Left cardiac atrium (tissue), 4 donors: ENCODE results near the gene SPEF1. TPM values are rescaled to one million over a fixed set of nuclear protein-coding genes. Genes with fewer than 3 reads are reported as not detected.

ENCODE experiments used
- ATAC-seq, 2 donors: fragments of 200-7000 bp; cut with Tn5 transposase; one replicate each; pipeline ENCODE4 v1.9.1; 2020; ENCODE audit warnings: mild to moderate bottlenecking in 2 of 2, moderate library complexity in 2 of 2
- DNase-seq: peaks from one replicate; pipeline ENCODE4 v3.0.0-alpha.2; 2020
- intact Hi-C, 2 donors: fragments of 100-400 bp; cut with DNase I; formaldehyde crosslinking; loops; one replicate each; pipeline versions ENCODE4 v1.14.1 to v1.15.1; 2022 to 2023
- total RNA-seq, 2 donors: library from RNA; stranded (reverse); fragmentation: NEBNext Ultra II Directional; extraction: Animal tissue kit (Norgen Biotek cat#: 25700); gene quantifications; one replicate each; pipeline ENCODE4 v1.2.1, GENCODE V29; 2021
- donor health status: DM: no; HTN: yes; CAD: no.
- donor health status: DM: no; HTN: yes; CAD: no; lungs with severe emphysema.
- donor health status: DM: yes; HTN: yes; CAD: no.
- donor health status: Dilated cardiomyopathy.

SPEF1 gene
- total RNA-seq, 2 donors from 2014 or later = not detected

DNA sequence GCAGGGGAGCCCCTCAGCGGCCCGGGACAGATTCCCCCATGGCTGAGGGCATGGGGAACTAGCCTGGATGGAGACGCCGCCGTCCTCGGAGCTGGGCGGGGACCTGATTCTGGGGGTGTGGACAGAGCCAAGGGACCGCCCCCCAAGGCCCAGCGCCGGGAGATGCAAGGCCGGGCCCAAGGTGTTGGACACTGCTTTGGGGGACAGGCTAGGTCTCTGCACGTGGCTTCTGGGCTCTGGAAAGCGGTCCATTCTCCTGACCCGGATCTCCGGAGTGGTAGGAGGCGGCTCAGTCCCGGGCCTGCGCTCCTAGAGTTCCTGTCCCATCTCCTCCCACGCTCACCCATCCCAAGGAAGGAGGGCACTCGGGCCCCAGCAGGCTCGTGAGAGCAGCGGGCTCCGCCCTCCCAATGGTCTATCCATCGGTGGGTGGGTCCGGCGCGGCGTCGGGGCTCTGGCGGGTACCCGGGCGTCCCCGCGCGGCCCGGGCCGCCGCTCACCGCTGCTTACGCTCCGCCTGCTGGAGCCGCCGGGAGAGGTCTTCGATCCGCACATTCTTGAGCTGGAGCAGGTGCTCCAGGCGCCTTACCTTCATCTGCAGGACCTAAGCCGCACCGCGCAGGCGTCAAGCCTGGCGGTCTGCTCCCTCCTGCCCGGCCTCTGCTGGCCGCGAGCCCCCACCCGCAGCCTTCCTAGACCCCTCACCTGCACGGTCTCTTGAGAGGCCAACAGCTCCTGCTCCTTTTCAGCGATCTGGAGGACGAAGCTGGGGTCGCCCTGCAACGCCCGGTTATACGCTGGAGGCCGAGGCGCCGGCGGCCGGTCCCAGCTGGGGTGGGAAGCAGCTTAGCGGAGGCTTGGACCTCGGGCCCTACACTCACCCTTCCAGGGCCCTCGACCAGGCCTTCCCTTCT is 3.3 kb downstream of the SPEF1 start:
- DNase-seq = peak; percentile 79
- intact Hi-C loops = no loop called here

DNA sequence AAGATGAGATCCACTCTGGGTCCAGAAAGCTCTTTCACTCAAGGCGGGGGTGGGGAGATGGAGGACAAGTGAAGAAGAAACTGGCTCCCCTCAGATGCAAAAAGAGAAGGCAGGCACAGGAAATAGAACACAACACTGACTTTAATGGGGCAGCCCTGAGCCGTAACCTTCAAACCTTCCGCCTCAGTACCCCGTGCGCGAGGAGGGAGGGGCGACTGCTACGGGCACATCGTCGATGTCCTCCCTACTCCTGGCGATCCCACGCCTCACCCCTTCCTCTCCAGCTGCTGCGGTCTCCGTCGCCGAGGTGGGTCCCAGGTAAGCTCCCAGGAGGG is 3.9 kb downstream of the SPEF1 start:
- ATAC-seq (peak in 1 of 2 donors; percentile 4), DNase-seq (no peak)
- intact Hi-C loops = no loop called here

More for the DNA sequence above, 3.3 kb downstream of the SPEF1 start:
- ATAC-seq = peak; percentile 73 to 82

GRCh38 chr20:3775457-3776108 is 5.7 kb downstream of the SPEF1 start:
- intact Hi-C loops = no loop called here
- DNase-seq (no peak), ATAC-seq (no peak)

DNA sequence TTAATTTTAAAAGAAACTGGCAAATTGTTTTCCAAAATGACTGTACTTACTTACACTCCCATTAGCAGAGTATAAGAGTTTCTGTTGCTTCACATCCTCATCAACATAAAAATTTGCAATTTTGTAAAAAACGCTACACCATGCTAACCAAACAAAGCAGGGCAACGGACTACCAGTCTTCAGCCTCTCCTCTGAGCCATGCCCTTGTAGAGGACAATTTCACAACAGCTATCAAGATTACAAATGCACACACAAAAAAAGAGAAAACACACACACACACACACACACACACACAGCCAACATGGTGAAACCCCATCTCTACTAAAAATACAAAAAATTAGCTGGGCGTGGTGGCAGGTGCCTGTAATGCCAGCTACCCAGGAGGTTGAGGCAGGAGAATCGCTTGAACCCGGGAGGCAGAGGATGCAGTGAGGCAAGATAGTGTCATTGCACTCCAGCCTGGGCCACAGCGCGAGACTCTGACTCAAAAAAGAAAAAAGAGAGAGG is 9.6 kb downstream of the SPEF1 start:
- ATAC-seq (no peak), DNase-seq (no peak)
- intact Hi-C loops = no loop called here

DNA sequence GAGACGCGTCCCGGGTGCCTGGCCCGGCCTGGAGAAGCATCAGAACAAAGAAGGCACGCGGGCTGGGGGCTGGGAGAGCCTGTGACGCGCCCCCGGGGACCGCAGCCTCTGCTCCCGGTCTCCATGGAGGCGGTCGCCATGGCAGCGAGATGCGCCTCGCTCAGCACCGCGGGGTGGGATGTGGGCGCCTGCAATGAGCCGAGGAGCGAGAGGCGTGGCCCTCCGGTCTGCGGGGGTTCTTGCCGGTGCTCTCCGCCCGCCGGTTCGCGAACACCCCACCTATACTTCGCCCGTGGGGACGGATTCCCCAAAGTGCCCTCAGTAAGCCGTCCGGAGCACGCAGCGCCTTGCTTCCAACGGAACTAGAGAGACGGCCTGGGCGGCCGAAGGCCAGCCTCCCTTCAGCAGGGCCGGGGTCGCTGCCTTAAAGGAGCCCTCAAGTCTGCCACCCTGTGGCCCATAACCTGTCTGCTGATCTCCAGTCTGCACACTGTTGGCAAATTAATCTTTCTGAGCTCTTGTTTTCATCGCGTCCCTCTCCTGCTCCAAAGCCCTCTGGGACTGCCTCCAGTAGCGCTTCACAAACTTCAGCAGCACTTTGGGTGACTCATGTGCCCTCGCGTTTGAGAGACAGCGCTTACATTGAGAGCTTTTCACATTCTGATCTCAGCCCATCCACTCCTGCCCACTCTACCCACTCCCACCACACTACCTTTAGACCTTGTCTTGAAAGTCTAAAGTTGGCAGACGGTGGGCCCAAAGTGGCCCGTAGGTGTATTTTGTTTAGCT is 12.7 kb downstream of the SPEF1 start:
- intact Hi-C loops = loop anchor here in 1 of 2 donors (10.0 kb wide), 1 partner anchor 94 kb away; no protein-coding TSS in a partner anchor
- DNase-seq (peak; percentile 79), ATAC-seq (peak; percentile 51 to 67)

GRCh38 chr20:3767427-3768341 is 13.6 kb downstream of the SPEF1 start, which contains the start of gene ADISSP:
TSS of gene ADISSP (minus strand) at chr20:3767753. CDS start at chr20:3760100, 7,653 bp downstream.
- intact Hi-C loops = loop anchor here in 1 of 2 donors (10.0 kb wide), 1 partner anchor 93 kb away; no protein-coding TSS in a partner anchor
- DNase-seq (peak; percentile 99), ATAC-seq (peak; percentile 96)

DNA sequence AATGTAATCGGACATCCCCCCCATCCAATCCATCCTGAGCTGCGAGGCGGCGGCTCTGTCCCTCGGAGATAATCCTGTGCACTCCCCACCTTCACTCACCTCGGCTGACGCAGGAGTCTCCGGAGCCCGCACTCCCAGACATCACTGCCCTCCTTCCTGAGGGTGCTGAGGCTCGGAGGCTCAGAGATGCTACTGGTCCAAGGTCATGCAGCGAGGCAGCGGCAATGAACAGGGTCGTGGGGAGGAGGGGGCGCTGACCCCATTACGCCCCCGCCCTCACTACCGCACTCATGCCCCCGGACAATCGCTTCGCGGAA is 14.2 kb downstream of the SPEF1 start:
- no peak for DNase-seq
- peak in 1 of 2 donors; percentile 5 for ATAC-seq
- intact Hi-C loops = loop anchor here in 1 of 2 donors (10.0 kb wide), 1 partner anchor 92 kb away; no protein-coding TSS in a partner anchor

DNA sequence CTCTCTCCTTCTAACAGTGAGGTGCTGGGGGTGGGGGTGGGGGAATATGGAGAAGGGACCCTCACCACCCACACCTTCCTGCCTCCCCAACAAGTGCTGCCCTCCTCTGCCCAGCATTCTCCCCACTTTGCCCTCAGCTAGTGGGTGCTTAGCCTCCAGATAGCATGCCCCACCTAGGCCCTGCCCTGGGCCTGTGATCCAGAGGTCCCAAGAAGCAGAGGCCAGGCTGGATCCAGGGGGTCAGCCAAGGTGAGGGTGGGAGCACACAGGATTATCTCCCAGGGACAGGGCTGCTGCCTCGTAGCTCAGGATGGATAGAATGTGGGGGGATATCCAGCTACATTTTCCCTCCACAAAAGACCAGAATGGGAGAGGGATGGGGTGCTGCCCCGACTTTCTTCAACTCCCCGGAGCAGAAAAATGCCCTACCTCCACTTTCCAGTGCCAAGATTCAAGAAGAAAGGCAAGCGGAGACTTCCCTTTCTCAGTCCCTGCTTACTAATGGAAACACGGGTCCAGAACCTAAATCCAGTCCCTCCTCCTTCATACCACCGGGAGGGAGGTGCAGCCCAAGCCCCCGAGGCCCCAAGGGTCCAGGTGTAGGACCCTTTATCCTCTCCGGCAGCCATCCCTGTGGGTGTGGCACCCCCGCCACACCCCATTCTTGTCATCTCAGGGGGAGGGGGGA is 14.7 kb downstream of the SPEF1 start:
- DNase-seq = peak; percentile 19
- intact Hi-C loops = loop anchor here in 1 of 2 donors (10.0 kb wide), 1 partner anchor 92 kb away; no protein-coding TSS in a partner anchor
- no peak for ATAC-seq

- DNase-seq (peak; percentile 25), ATAC-seq (peak in 1 of 2 donors; percentile 3)
- intact Hi-C loops = loop anchor here in 1 of 2 donors (10.0 kb wide), 1 partner anchor 91 kb away; no protein-coding TSS in a partner anchor
These were observed 15.9 kb downstream of the SPEF1 start for GRCh38 chr20:3765171-3765882.

- DNase-seq (peak; percentile 6), ATAC-seq (no peak)
- intact Hi-C loops = loop anchor here in 1 of 2 donors (10.0 kb wide), 1 partner anchor 90 kb away; no protein-coding TSS in a partner anchor
These were observed 16.6 kb downstream of the SPEF1 start for GRCh38 chr20:3764659-3765058.

GRCh38 chr20:3763671-3764601 is 17.3 kb downstream of the SPEF1 start:
- intact Hi-C loops = loop anchor here in 1 of 2 donors (10.0 kb wide), 1 partner anchor 89 kb away; no protein-coding TSS in a partner anchor
- ATAC-seq (no peak), DNase-seq (peak; percentile 16)

DNA sequence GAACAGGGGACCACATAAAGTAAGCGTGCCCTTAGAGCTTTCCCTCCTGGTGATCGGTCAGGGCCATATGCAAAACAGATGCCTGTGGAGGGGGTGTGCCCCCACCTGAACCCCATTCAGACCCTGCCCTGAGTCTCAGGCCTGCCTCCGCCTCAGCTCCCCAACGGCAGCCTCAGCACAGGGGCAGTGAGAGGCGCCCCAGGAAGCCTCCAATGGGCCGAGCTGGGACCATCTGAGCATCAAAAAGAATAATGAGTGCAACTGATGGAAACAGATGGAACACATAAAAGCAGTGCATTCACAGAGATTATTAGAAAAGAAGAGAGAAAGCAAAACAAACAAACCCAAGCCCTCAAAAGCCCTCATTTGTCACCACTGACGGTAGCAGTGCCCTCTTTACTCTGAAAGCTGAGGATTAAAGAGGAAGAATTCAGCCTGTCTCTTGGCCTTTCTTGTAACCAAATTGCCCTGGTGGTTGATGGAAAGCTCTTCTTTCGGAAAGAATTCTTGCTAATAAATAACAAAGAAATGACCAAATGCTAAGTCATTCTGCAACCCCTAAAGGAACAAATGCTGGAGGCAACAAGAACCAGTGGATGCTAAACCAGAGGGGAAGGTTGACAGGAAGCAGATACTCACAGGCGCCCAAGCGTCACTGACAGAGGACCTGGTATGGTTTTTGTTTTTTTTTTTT is 20.4 kb downstream of the SPEF1 start:
- intact Hi-C loops = loop anchor here in 1 of 2 donors (10.0 kb wide), 1 partner anchor 86 kb away; no protein-coding TSS in a partner anchor
- ATAC-seq (no peak), DNase-seq (no peak)

DNA sequence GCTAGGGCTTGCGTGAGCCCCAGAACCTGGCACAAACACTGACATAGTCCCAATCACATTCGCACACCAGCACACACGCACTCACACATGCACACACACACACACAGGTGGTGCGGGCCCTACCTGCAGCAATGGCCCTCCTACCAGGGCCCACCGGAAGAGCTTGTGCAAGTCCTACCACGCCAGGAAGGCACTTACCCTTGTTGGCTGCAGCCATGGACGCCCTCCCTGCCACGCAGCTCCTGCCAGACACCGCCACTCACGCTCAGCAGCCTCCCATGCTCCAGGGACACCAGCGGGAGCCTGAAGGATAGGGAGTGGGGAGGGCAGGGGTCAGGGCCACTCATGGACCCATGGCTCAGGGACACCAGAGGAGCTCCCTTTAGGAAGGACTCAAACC is 21.4 kb downstream of the SPEF1 start:
- DNase-seq (no peak), ATAC-seq (no peak)
- intact Hi-C loops = loop anchor here in 1 of 2 donors (10.0 kb wide), 1 partner anchor 85 kb away; no protein-coding TSS in a partner anchor

GRCh38 chr20:3759316-3759823 is 21.9 kb downstream of the SPEF1 start:
- DNase-seq (no peak), ATAC-seq (peak; percentile 7 to 31)
- intact Hi-C loops = no loop called here

DNA sequence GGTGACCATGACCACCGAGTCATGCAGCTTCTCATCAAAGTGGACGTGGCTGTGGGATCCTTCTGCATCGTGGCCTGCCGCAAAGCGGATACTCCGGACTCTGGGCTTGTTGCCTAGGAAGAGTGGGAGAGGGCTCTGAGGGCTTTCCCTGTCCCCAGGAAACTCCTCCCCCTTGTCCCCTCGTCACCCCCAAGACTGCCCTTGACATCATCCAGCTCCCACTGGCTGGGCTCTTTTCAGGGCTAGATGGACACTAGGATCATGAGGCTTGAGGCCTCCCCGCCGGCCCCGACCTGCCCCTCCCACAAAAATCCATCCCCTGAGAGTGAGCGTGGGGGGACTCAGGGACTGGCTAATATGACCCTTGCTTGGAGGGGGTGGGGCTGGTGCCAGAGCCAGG is 22.7 kb downstream of the SPEF1 start:
- DNase-seq (no peak), ATAC-seq (peak; percentile 9 to 36)
- intact Hi-C loops = no loop called here
